Astrocyte (in vitro differentiated cells and primary cell): ENCODE data around the gene LRBA. TPM values are rescaled to one million over a fixed set of nuclear protein-coding genes. Genes with fewer than 3 reads are reported as not detected.

ENCODE experiments used
- DNase-seq: peaks from one replicate; pipeline ENCODE4 v3.0.0-alpha.2; 2010; ENCODE audit warnings: low read depth
- FAIRE-seq: peaks from 2 replicates; lab custom pipeline; 2011; peaks lifted over from hg19 to GRCh38; lab: Jason Lieb, UNC
- H2AFZ ChIP-seq: 2 replicates; pipeline ENCODE4 v1.6.0; 2012; ENCODE audit warnings: low read depth, low read length, inconsistent platforms
- H3K27ac ChIP-seq: 2 replicates; pipeline ENCODE4 v1.5.1; 2011; ENCODE audit warnings: low read depth, low read length, inconsistent platforms
- H3K27me3 ChIP-seq: 2 replicates; pipeline ENCODE4 v1.6.0; 2011; ENCODE audit warnings: low read length, inconsistent platforms; ENCODE audit not compliant: insufficient read depth
- H3K36me3 ChIP-seq: 2 replicates; pipeline ENCODE4 v1.5.1; 2011; ENCODE audit warnings: low read length, inconsistent platforms; ENCODE audit not compliant: insufficient read depth
- H3K4me1 ChIP-seq: 2 replicates; pipeline ENCODE4 v1.5.1; 2011; ENCODE audit warnings: low read length, inconsistent platforms; ENCODE audit not compliant: insufficient read depth
- H3K4me2 ChIP-seq: 2 replicates; pipeline ENCODE4 v1.6.0; 2012; ENCODE audit warnings: low read length, inconsistent platforms
- H3K4me3 ChIP-seq: 2 replicates; pipeline ENCODE4 v1.5.1; 2011; ENCODE audit warnings: low read depth, mild to moderate bottlenecking, low read length, inconsistent platforms; ENCODE audit not compliant: insufficient read depth
- H3K79me2 ChIP-seq: 2 replicates; pipeline ENCODE4 v1.6.0; 2012; ENCODE audit warnings: mild to moderate bottlenecking, low read length, inconsistent platforms; ENCODE audit not compliant: insufficient read depth
- H3K9ac ChIP-seq: 2 replicates; pipeline ENCODE4 v1.6.0; 2012; ENCODE audit warnings: mild to moderate bottlenecking, low read length, inconsistent platforms
- H3K9me3 ChIP-seq: 2 replicates; pipeline ENCODE4 v1.5.1; 2012; ENCODE audit warnings: low read depth, mild to moderate bottlenecking, low read length, inconsistent platforms; ENCODE audit not compliant: insufficient read depth
- H4K20me1 ChIP-seq: 2 replicates; pipeline ENCODE4 v1.6.0; 2012; ENCODE audit warnings: low read length, inconsistent platforms; ENCODE audit not compliant: insufficient read depth
- H3K27ac Mint-ChIP-seq: one replicate; pipeline ENCODE4 v1.8.0; 2021; ENCODE audit warnings: mild to moderate bottlenecking, mixed read lengths; ENCODE audit not compliant: unreplicated experiment
- H3K27me3 Mint-ChIP-seq: one replicate; pipeline ENCODE4 v1.8.0; 2021; ENCODE audit warnings: low read depth, mixed read lengths; ENCODE audit not compliant: unreplicated experiment
- H3K36me3 Mint-ChIP-seq: one replicate; pipeline ENCODE4 v1.8.0; 2021; ENCODE audit warnings: low read depth, mixed read lengths; ENCODE audit not compliant: unreplicated experiment
- H3K4me1 Mint-ChIP-seq: one replicate; pipeline ENCODE4 v1.8.0; 2021; ENCODE audit warnings: low read depth, mixed read lengths; ENCODE audit not compliant: unreplicated experiment
- H3K4me3 Mint-ChIP-seq: one replicate; pipeline ENCODE4 v1.8.0; 2021; ENCODE audit warnings: mild to moderate bottlenecking, moderate library complexity, mixed read lengths; ENCODE audit not compliant: unreplicated experiment
- H3K9me3 Mint-ChIP-seq: one replicate; pipeline ENCODE4 v1.8.0; 2021; ENCODE audit warnings: mild to moderate bottlenecking, mixed read lengths; ENCODE audit not compliant: unreplicated experiment
- CTCF ChIP-seq: IDR thresholded peaks from 2 replicates; pipeline ENCODE4 v1.5.1; 2011; ENCODE audit warnings: low read depth, mild to moderate bottlenecking, inconsistent platforms, low read length, moderate library complexity; ENCODE audit not compliant: insufficient read depth
- EZH2 ChIP-seq: IDR thresholded peaks from 2 replicates; pipeline ENCODE4 v1.6.1; 2012; ENCODE audit warnings: mild to moderate bottlenecking, low read length, inconsistent platforms; ENCODE audit not compliant: insufficient read depth
- total RNA-seq: library from RNA; stranded (reverse); gene quantifications from 2 replicates; pipeline ENCODE4 v1.2.1, GENCODE V29; 2021

The LRBA gene
- total RNA-seq, 1 donor from 2014 or later = 25.3 TPM

DNA sequence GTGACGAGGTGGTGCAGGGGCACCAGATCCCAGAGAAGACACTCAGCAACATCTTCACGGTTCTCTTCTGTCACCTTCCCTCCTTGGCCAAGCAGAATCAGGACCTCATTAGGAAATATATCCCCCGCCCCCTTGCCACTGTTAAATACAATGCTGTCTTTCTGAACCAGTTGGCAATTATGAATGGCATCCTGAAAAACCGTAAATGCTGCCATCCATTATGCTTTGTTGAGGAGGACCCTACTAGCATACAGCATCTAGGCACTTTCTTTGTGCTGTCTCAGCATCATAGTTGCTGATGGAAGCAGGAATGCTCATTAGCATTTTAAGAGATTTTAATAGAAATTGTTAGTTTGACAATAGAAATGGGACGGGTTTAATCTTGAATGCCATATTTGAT, 798.4 kb downstream of the LRBA start:
- Histone ChIP-seq H3K27ac (no peak overlapping the region), H4K20me1 (no peaks in the 10 kb centered on the region), H3K4me2 (no peak overlapping the region), H3K36me3 (no peaks in the 10 kb centered on the region), H3K9me3 (no peaks in the 10 kb centered on the region), H3K4me3 (no peak overlapping the region), H3K4me1 (peaks cover 11% of the 10 kb centered on the region), H3K9ac (no peak overlapping the region), H3K27me3 (no peaks in the 10 kb centered on the region), H3K79me2 (no peaks in the 10 kb centered on the region), H2AFZ (no peak overlapping the region)
- peaks cover 3% of the 10 kb centered on the region for H3K27me3 Mint-ChIP-seq
- TF ChIP-seq CTCF = no peak
- TF ChIP-seq EZH2 = no peak
- H3K9me3 Mint-ChIP-seq = no peaks in the 10 kb centered on the region
- DNase-seq (no peak), FAIRE-seq (no peak)
- peaks cover 2% of the 10 kb centered on the region for H3K36me3 Mint-ChIP-seq
- no peak overlapping the region for H3K27ac Mint-ChIP-seq
- no peak overlapping the region for H3K4me3 Mint-ChIP-seq
- peaks cover 14% of the 10 kb centered on the region for H3K4me1 Mint-ChIP-seq

- peaks cover 3% of the 10 kb centered on the region for H3K27me3 Mint-ChIP-seq
- TF ChIP-seq CTCF (no peak), EZH2 (no peak)
- H3K36me3 Mint-ChIP-seq = peaks cover 4% of the 10 kb centered on the region
- Histone ChIP-seq H2AFZ (no peak overlapping the region), H3K4me2 (no peak overlapping the region), H3K4me3 (no peak overlapping the region), H3K36me3 (no peaks in the 10 kb centered on the region), H3K9me3 (no peaks in the 10 kb centered on the region), H4K20me1 (no peaks in the 10 kb centered on the region), H3K27me3 (no peaks in the 10 kb centered on the region), H3K9ac (no peak overlapping the region), H3K79me2 (no peaks in the 10 kb centered on the region), H3K27ac (no peak overlapping the region), H3K4me1 (peaks cover 11% of the 10 kb centered on the region)
- peaks cover 14% of the 10 kb centered on the region for H3K4me1 Mint-ChIP-seq
- H3K27ac Mint-ChIP-seq = no peak overlapping the region
- H3K9me3 Mint-ChIP-seq = no peaks in the 10 kb centered on the region
- FAIRE-seq (no peak), DNase-seq (no peak)
- no peak overlapping the region for H3K4me3 Mint-ChIP-seq
Measured at GRCh38 chr4:150215601-150216000, 799.5 kb downstream of the LRBA start.

Other genes with a start within 250 kb of the LRBA start
- gene RPS3A, start 84.3 kb upstream of the LRBA start, total RNA-seq = 1,230 and 1,351 TPM in 2 replicates